Cardiac fibroblast (primary cell): ENCODE results near the gene ADGRV1.

Source experiments
- DNase-seq, 2 donors: peaks; one replicate each; pipeline versions ENCODE4 v3.0.0 to v3.0.0-alpha.2; 2010; ENCODE audit warnings: low read depth in 2 of 2
- H3K4me3 ChIP-seq, 2 donors: replicated peaks in 1 of 2; 1 replicate in 1 of 2; 2 replicates in 1 of 2; pipeline ENCODE4 v1.5.1; 2011; ENCODE audit warnings: low read depth in 2 of 2, low read length in 2 of 2, mild to moderate bottlenecking in 2 of 2, moderate library complexity in 1 of 2
- TF ChIP-seq, protein P1 (sequence below): IDR thresholded peaks from one replicate; pipeline ENCODE4 v1.5.1; 2011; ENCODE audit warnings: low read depth, mild to moderate bottlenecking, low read length, inconsistent platforms

The ADGRV1 gene

DNA sequence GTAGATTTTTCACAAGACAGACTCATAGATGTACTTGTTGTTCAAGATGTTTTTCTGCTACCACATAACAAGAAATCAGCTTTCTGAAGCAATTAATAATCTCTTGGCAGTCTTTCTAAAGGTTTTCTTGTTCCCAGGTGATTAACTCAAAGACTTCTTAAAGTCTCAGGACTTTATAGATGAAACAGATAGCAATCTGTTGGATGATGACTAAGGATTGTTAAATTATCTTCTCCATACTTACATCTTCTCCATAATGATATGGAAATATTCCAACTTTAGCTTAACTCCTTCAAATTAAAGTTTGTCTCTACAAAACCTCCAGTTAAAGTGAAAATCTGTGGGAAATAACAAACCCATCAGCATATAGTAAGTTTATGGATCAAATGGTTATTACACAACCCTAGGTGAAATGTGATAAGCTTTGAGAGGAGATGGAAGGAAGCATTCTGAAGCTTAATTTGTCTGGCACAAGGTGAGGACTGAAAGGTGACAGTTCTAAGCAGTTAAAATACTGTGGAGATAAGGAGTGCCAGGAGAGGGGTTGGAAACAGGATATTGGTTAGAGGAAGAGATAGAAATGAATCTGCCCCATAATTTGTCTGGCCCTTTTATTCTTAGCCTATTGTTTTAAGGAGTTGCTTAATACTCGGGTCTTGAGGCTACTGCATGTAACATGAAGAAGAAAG is 326.7 kb downstream of the ADGRV1 start:
- DNase-seq, result no peak
- TF ChIP-seq, protein P1, sequence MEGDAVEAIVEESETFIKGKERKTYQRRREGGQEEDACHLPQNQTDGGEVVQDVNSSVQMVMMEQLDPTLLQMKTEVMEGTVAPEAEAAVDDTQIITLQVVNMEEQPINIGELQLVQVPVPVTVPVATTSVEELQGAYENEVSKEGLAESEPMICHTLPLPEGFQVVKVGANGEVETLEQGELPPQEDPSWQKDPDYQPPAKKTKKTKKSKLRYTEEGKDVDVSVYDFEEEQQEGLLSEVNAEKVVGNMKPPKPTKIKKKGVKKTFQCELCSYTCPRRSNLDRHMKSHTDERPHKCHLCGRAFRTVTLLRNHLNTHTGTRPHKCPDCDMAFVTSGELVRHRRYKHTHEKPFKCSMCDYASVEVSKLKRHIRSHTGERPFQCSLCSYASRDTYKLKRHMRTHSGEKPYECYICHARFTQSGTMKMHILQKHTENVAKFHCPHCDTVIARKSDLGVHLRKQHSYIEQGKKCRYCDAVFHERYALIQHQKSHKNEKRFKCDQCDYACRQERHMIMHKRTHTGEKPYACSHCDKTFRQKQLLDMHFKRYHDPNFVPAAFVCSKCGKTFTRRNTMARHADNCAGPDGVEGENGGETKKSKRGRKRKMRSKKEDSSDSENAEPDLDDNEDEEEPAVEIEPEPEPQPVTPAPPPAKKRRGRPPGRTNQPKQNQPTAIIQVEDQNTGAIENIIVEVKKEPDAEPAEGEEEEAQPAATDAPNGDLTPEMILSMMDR, result no peak
- no peak overlapping the region for H3K4me3 ChIP-seq

DNA sequence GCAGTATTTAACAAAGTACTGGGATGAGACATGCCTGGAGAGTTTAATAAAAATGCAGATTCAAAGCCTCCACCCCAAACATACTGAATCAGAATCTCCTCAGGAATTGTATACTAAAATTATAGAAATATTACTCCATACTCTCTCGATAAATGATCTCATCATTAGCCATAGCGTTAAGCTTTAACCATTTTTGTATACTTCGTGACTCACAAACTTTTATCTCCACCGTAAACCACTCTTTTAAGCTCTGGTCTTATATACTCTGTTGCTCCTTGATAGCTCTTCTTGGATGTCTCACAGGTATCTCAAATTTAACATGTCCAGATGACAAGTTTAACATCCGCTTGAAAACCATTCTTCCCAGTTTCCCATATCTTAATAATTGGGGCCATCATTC is 327.8 kb downstream of the ADGRV1 start:
- TF ChIP-seq, protein P1, result no peak
- H3K4me3 ChIP-seq, result no peak overlapping the region
- peak in 1 of 2 donors; percentile 49 for DNase-seq

DNA sequence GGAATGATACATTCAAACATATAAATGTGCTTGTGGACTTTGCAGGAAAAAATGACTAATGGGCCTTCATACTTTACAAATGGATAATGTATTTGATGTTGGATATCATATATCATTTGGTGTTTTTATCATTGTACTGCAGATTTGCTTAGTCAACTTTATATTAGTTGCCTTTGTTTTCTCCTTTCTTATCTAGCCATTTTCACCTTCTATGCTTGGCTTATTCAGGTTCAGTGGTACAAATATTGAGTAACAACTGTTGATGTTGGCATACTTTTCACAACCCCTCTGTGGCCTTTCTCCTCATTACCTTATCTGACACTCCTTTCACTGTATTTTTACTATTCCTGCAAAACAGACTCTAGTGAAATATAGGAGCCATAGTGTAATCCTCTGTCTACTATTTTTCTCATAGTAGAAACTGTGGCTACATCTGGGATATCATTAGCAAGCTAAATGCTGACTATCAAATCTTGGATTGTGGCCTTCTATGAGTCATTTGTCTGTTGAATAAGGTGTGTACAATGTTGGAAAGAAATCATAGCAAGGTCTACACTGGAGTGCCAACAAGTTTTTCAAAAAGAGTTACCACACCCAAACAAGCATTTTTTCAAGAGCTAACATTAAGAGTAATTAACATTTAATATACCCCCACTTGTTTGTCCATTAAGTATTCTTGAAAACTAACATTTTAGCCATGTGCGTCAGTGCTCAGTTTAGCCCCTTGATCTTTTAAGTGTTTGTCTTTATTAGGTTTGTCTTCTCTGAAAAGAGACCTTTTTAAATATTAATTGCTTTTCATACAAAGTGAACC is 330.1 kb downstream of the ADGRV1 start:
- TF ChIP-seq, protein P1, result no peak
- H3K4me3 ChIP-seq, result no peak overlapping the region
- DNase-seq, result peak; percentile 39 to 62

DNA sequence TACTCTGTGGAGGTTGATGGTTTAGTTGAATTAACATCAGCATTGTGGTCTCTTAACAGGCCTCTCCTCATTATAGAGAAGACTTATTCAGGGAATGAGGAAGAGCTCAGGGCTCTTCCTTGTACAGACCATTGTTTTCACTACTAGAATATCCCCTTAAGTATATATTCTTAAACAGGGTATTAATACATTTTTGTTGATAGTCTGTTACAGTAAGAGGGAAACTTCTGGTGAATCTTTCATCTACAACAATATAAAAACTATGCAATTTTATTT is 330.7 kb downstream of the ADGRV1 start:
- no peak for DNase-seq

GRCh38 chr5:90890180-90890579 is 331.6 kb downstream of the ADGRV1 start:
- TF ChIP-seq, protein P1, result no peak
- no peak overlapping the region for H3K4me3 ChIP-seq
- no peak for DNase-seq

More for the DNA sequence above, 330.7 kb downstream of the ADGRV1 start:
- TF ChIP-seq, protein P1, result no peak
- H3K4me3 ChIP-seq, result no peak overlapping the region

DNA sequence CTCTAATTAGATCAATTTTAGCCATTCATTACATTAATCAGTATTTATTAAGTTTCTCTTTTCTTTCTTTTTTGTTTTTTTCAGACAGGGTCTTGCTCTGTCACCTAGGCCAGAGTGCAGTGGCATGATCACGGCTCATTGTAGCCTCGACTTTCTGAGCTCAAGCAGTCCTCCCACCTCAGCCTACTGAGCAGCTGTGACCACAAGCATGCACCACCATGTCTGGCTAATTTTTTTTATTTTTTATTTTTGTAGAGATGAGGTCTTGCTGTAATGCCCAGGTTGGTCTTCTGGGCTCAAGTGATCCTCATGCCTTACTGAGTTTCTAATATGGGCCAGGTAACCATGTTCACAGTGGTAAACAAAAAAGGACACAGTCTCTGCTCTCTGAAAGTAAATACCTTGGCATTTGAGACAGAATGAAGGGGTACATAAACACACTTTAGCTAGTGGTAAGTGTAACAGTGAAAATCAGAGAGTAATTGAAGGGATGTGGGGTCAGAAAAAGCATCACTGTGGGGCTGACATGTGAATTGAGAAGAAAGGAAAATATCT is 336.3 kb downstream of the ADGRV1 start:
- DNase-seq, result no peak
- TF ChIP-seq, protein P1, result no peak
- no peak overlapping the region for H3K4me3 ChIP-seq
